HepG2 (cell line): Measurements from ENCODE around the gene YWHAQ. TPM values are rescaled to one million over a fixed set of nuclear protein-coding genes. Genes with fewer than 3 reads are reported as not detected.

ENCODE experiments used
- ATAC-seq: fragments of 200-7000 bp; cut with Tn5 transposase; 3 replicates; pipeline ENCODE4 v1.9.1; 2020; ENCODE audit warnings: mild to moderate bottlenecking, moderate library complexity
- BruUV-seq: library from RNA; stranded (reverse); fragments of 400-500 nt; replicated peaks from 2 replicates; lab custom pipeline; 2021; lab: Mats Ljungman, UMichigan
- CTCF ChIA-PET: fragments of 300-600 bp; formaldehyde crosslinking; extraction: SDS; loops from one replicate; lab custom pipeline; 2021; ENCODE audit warnings: low total read pairs, inconsistent platforms, low intra/inter-chr PET ratio; lab: Yijun Ruan, JAX
- POLR2A ChIA-PET: fragments of 350-600 bp; sonication (Branson Sonifier 250); formaldehyde crosslinking; loops from one replicate; lab custom pipeline; 2020; ENCODE audit warnings: antibody characterized with exemption, inconsistent platforms; lab: Yijun Ruan, JAX
- DNase-seq: peaks from one replicate; pipeline ENCODE4 v3.0.0-alpha.2; 2015; ENCODE audit warnings: low spot score
- FAIRE-seq: peaks from 3 replicates; lab custom pipeline; 2011; peaks lifted over from hg19 to GRCh38; lab: Jason Lieb, UNC
- H2AFZ ChIP-seq: one replicate; pipeline ENCODE4 v1.6.1; 2011; ENCODE audit warnings: low read length, inconsistent platforms
- H3K27ac ChIP-seq: fragments of 300-600 bp; 3 replicates; pipeline ENCODE4 v1.8.0; 2011; ENCODE audit warnings: mixed run types, mild to moderate bottlenecking, mixed read lengths, low read length, inconsistent platforms; ENCODE audit not compliant: insufficient read depth; ENCODE audit errors: extremely low read length
- H3K27me3 ChIP-seq, 2 experiments: fragments of 200-600 bp in 1 of 2; 2 replicates in 1 of 2; 3 replicates in 1 of 2; pipeline versions ENCODE4 v1.6.0 to v1.8.0; 2011; ENCODE audit warnings: low read length in 2 of 2, mild to moderate bottlenecking in 2 of 2, moderate library complexity in 2 of 2, inconsistent platforms in 1 of 2; ENCODE audit not compliant: insufficient read depth in 2 of 2, control insufficient read depth in 1 of 2
- H3K36me3 ChIP-seq, 2 experiments: fragments of 200-600 bp in 1 of 2; replicated peaks in 1 of 2; 2 replicates in 1 of 2; 3 replicates in 1 of 2; pipeline versions ENCODE4 v1.5.1 to v1.8.0; 2011; ENCODE audit warnings: low read length in 2 of 2, inconsistent platforms in 1 of 2; ENCODE audit not compliant: insufficient read depth in 2 of 2, control insufficient read depth in 1 of 2
- H3K4me1 ChIP-seq: 2 replicates; pipeline ENCODE4 v1.5.1; 2012; ENCODE audit warnings: low read length, inconsistent platforms; ENCODE audit not compliant: insufficient read depth
- H3K4me2 ChIP-seq: 2 replicates; pipeline ENCODE4 v1.6.0; 2011; ENCODE audit warnings: low read depth, low read length, inconsistent platforms
- H3K4me3 ChIP-seq, 3 experiments: fragments of 200-600 bp in 1 of 3; sonication (generic), shearing (Covaris generic) in 1 of 3; replicated peaks in 1 of 3; 2 replicates each; pipeline ENCODE4 v1.5.1; 2011 to 2016; ENCODE audit warnings: low read length in 3 of 3, inconsistent platforms in 2 of 3, low read depth in 2 of 3, mild to moderate bottlenecking in 2 of 3, control low read depth in 1 of 3, mixed read lengths in 1 of 3; ENCODE audit not compliant: insufficient read depth in 1 of 3
- H3K79me2 ChIP-seq: one replicate; pipeline ENCODE4 v1.6.1; 2011; ENCODE audit warnings: low read length, inconsistent platforms; ENCODE audit not compliant: insufficient read depth
- H3K9ac ChIP-seq: 2 replicates; pipeline ENCODE4 v1.6.0; 2011; ENCODE audit warnings: mild to moderate bottlenecking, low read depth, low read length, inconsistent platforms; ENCODE audit not compliant: insufficient read depth
- H3K9me3 ChIP-seq: 2 replicates; pipeline ENCODE4 v1.5.1; 2012; ENCODE audit warnings: mild to moderate bottlenecking, low read length
- H4K20me1 ChIP-seq: 2 replicates; pipeline ENCODE4 v1.6.0; 2011; ENCODE audit warnings: inconsistent platforms, mild to moderate bottlenecking, low read length, moderate library complexity; ENCODE audit not compliant: insufficient read depth
- AGO1 ChIP-seq: fragments of 200-400 bp; formaldehyde crosslinking; IDR thresholded peaks from 2 replicates; pipeline ENCODE4 v1.6.1; 2017; ENCODE audit warnings: mild to moderate bottlenecking, low read depth, low read length, moderate library complexity; ENCODE audit not compliant: poor library complexity, severe bottlenecking
- FLYWCH1 ChIP-seq: sonication (generic); formaldehyde crosslinking; IDR thresholded peaks from 2 replicates; pipeline ENCODE4 v1.8.1; 2023; ENCODE audit warnings: mild to moderate bottlenecking, missing genetic modification reagents
- GFI1 ChIP-seq: sonication (generic); formaldehyde crosslinking; IDR thresholded peaks from 2 replicates; pipeline ENCODE4 v1.5.0; 2020; ENCODE audit warnings: missing genetic modification reagents, mild to moderate bottlenecking, borderline replicate concordance
- GPN1 ChIP-seq: sonication (generic); formaldehyde crosslinking; IDR thresholded peaks from 2 replicates; pipeline ENCODE4 v1.5.1; 2020; ENCODE audit warnings: missing genetic modification reagents, borderline replicate concordance
- HIVEP1 ChIP-seq: sonication (generic); formaldehyde crosslinking; IDR thresholded peaks from 2 replicates; pipeline ENCODE4 v1.4.0; 2020; ENCODE audit warnings: mild to moderate bottlenecking, missing genetic modification reagents
- PAWR ChIP-seq: sonication (generic); formaldehyde crosslinking; IDR thresholded peaks from 2 replicates; pipeline ENCODE4 v1.4.0; 2020; ENCODE audit warnings: missing genetic modification reagents, mild to moderate bottlenecking, borderline replicate concordance
- SRSF1 ChIP-seq: fragments of 200-400 bp; formaldehyde crosslinking; optimal IDR thresholded peaks from 2 replicates; pipeline ENCODE3; 2017; ENCODE audit warnings: mild to moderate bottlenecking, low read depth, low read length, moderate library complexity
- TAF15 ChIP-seq: fragments of 200-400 bp; formaldehyde crosslinking; IDR thresholded peaks from one replicate; pipeline ENCODE4 v1.6.1; 2018; ENCODE audit warnings: mild to moderate bottlenecking, low read depth, low read length; ENCODE audit not compliant: poor library complexity, severe bottlenecking
- TFDP2 ChIP-seq: sonication (generic); formaldehyde crosslinking; IDR thresholded peaks from 2 replicates; pipeline ENCODE4 v1.4.0; 2020; ENCODE audit warnings: missing genetic modification reagents
- XBP1 ChIP-seq: sonication (generic); formaldehyde crosslinking; IDR thresholded peaks from 2 replicates; pipeline ENCODE4 v1.5.0; 2020; ENCODE audit warnings: missing genetic modification reagents
- ZBTB38 ChIP-seq: sonication (generic); formaldehyde crosslinking; IDR thresholded peaks from 2 replicates; pipeline ENCODE4 v1.5.1; 2020; ENCODE audit warnings: mild to moderate bottlenecking, missing genetic modification reagents
- ZBTB4 ChIP-seq: sonication (generic); formaldehyde crosslinking; IDR thresholded peaks from 2 replicates; pipeline ENCODE4 v1.4.0; 2020; ENCODE audit warnings: missing genetic modification reagents, mild to moderate bottlenecking, borderline replicate concordance
- ZFP37 ChIP-seq: sonication (generic); formaldehyde crosslinking; IDR thresholded peaks from 2 replicates; pipeline ENCODE4 v1.4.0; 2020; ENCODE audit warnings: missing genetic modification reagents, borderline replicate concordance
- ZNF232 ChIP-seq: sonication (generic); formaldehyde crosslinking; IDR thresholded peaks from 2 replicates; pipeline ENCODE4 v1.4.0; 2020; ENCODE audit warnings: missing genetic modification reagents, borderline replicate concordance
- ZNF235 ChIP-seq: sonication (generic); formaldehyde crosslinking; IDR thresholded peaks from 2 replicates; pipeline ENCODE4 v1.8.1; 2023; ENCODE audit warnings: mild to moderate bottlenecking, missing genetic modification reagents, borderline replicate concordance
- ZNF264 ChIP-seq: sonication (generic); formaldehyde crosslinking; IDR thresholded peaks from 2 replicates; pipeline ENCODE4 v1.4.0; 2020; ENCODE audit warnings: missing genetic modification reagents
- ZNF687 ChIP-seq: sonication (generic); formaldehyde crosslinking; IDR thresholded peaks from 2 replicates; pipeline ENCODE4 v1.5.1; 2020; ENCODE audit warnings: mild to moderate bottlenecking, missing genetic modification reagents, moderate library complexity
- WGBS: methylation state at CpG from one replicate; pipeline ENCODE4 v1.1.6; 2017; ENCODE audit warnings: low lambda C conversion rate; 5-methylcytosine and 5-hydroxymethylcytosine counted together
- in situ Hi-C: cut with HindIII; loops from 2 replicates; pipeline ENCODE4 v1.10.0; 2017; ENCODE audit warnings: low pct_unique_long_range_greater_than_20kb; ENCODE audit not compliant: extremely low pct_ligation_motif_present
- intact Hi-C: fragments of 100-400 bp; cut with micrococcal nuclease; formaldehyde crosslinking; loops from one replicate; pipeline ENCODE4 v1.10.0; 2022; ENCODE audit not compliant: unreplicated experiment
- polyA plus RNA-seq, 8 experiments: library from polyadenylated mRNA; depleted of rRNA in 3 of 8; stranded (reverse) in 7 of 8; unstranded in 1 of 8; fragments of >200 nt; fragmentation: Illumina TruSeq in 4 of 8; extraction: Trizol in 4 of 8; gene quantifications; 2 replicates each; pipeline versions ENCODE4 v1.2.1 to v1.2.3, GENCODE V29; 2011 to 2016; ENCODE audit warnings: low read depth in 4 of 8, missing spikeins in 1 of 8, mixed read lengths in 1 of 8; ENCODE audit not compliant: insufficient read depth in 1 of 8
- total RNA-seq, 5 experiments: library from RNA; depleted of rRNA; stranded (reverse); fragments of >200 nt; fragmentation: Illumina TruSeq; extraction: Trizol; gene quantifications; 2 replicates each; pipeline ENCODE4 v1.2.3, GENCODE V29; 2016; ENCODE audit warnings: low read depth in 1 of 5

YWHAQ gene
- total and polyA plus RNA-seq, 2 of the 13 experiments (the other 11 are each of a cell fraction or from before 2014, with no cell fraction given): 160 to 304 TPM

GRCh38 chr2:9638532-9638931 is 7.7 kb upstream of the YWHAQ start:
- H3K4me1 ChIP-seq: peaks cover 58% of the 10 kb centered on the region
- no peak overlapping the region for H3K9ac ChIP-seq
- intact Hi-C loops: no loop called here
- 11% methylated on average over 4 of the region's 4 CpGs for WGBS
- in situ Hi-C loops: no loop called here
- H3K4me3 ChIP-seq: no peak overlapping the region
- no peaks in the 10 kb centered on the region for H4K20me1 ChIP-seq
- H3K79me2 ChIP-seq: no peaks in the 10 kb centered on the region
- no peak overlapping the region for H2AFZ ChIP-seq
- peak overlapping the region; percentile 37 for H3K4me2 ChIP-seq
- H3K27me3 ChIP-seq: peaks cover 11 to 45% of the 10 kb centered on the region in 2 experiments; a peak in 4 of 5 replicates
- ChIA-PET CTCF (no interaction called here), POLR2A (interaction anchor here (1.1 to 3.8 kb wide), 2 partner anchors 8 to 82 kb away, joined by 4 to 22 read pairs; partner anchors contain the start of genes ADAM17 and YWHAQ)
- ATAC-seq (peak; percentile 74), FAIRE-seq (no peak), DNase-seq (peak; percentile 62)
- BruUV-seq: no TSS peak
- H3K36me3 ChIP-seq: no peaks in the 10 kb centered on the region
- no peak overlapping the region for H3K27ac ChIP-seq
- no peaks in the 10 kb centered on the region for H3K9me3 ChIP-seq
- no peak for TF ChIP-seq GPN1 (CRISPR knock-in tag)
- no peak for TF ChIP-seq TAF15
- no peak for TF ChIP-seq SRSF1
- TF ChIP-seq ZNF232 (CRISPR knock-in tag): no peak
- TF ChIP-seq XBP1 (CRISPR knock-in tag): no peak
- TF ChIP-seq ZNF687 (CRISPR knock-in tag): peak; percentile 35; the same call in 1 of the 2 replicates
- TF ChIP-seq ZNF235 (CRISPR knock-in tag): no peak
- no peak for TF ChIP-seq GFI1
- no peak for TF ChIP-seq FLYWCH1
- no peak for TF ChIP-seq ZNF264 (CRISPR knock-in tag)
- no peak for TF ChIP-seq ZBTB38
- TF ChIP-seq AGO1: no peak
- no peak for TF ChIP-seq PAWR (CRISPR knock-in tag)
- TF ChIP-seq TFDP2 (CRISPR knock-in tag): no peak
- 0 out of 2 replicates have a peak, but pooled peaks have one; percentile 52 for TF ChIP-seq HIVEP1
- no peak for TF ChIP-seq ZBTB4 (CRISPR knock-in tag)
- TF ChIP-seq ZFP37: no peak
